WTC11 (cell line): ENCODE data around the gene NXPH3.

ENCODE experiments used
- CREM ChIP-seq: sonication (generic); formaldehyde crosslinking; IDR thresholded peaks from 2 replicates; pipeline ENCODE4 v1.8.1; 2022; ENCODE audit warnings: mild to moderate bottlenecking, missing genetic modification reagents, moderate library complexity
- ETV6 ChIP-seq: sonication (generic); formaldehyde crosslinking; IDR thresholded peaks from 2 replicates; pipeline ENCODE4 v1.8.1; 2022; ENCODE audit warnings: mild to moderate bottlenecking, missing genetic modification reagents
- TP53 ChIP-seq: sonication (generic); formaldehyde crosslinking; IDR thresholded peaks from 2 replicates; pipeline ENCODE4 v1.8.1; 2023; ENCODE audit warnings: mild to moderate bottlenecking, missing genetic modification reagents
- TF ChIP-seq, protein P1 (sequence below): fragments of 200-600 bp; IDR thresholded peaks from 2 replicates; pipeline ENCODE4 v1.8.0; 2022; ENCODE audit warnings: antibody characterized with exemption
- TF ChIP-seq, protein P2 (sequence below): sonication (generic); formaldehyde crosslinking; IDR thresholded peaks from 2 replicates; pipeline ENCODE4 v1.8.1; 2023; ENCODE audit warnings: mild to moderate bottlenecking, missing genetic modification reagents, moderate library complexity
- TF ChIP-seq, protein P3 (sequence below): sonication (generic); formaldehyde crosslinking; IDR thresholded peaks from 2 replicates; pipeline ENCODE4 v1.8.0; 2022; ENCODE audit warnings: mild to moderate bottlenecking, missing genetic modification reagents

DNA sequence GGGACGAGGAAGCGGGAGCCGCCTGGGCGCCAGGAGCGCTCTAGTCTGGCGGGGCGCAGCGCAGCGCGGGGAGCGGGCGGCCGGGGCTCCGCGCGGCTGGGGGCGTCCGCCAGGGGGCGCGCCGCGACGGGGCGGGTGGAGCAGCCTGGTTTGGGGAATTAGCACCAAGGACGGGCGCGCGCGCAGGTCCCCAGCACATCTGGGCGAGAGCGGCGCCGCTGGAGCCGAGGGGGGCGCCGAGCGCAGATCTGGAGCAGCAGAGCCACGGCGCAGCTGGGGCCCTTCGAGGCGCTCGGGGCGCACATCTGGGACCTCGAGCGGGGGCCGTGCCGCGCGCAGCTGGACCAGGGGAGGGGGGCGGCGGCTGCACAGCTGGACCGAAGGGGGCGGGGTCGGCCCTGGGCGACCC, at the start of gene NXPH3:
- TF ChIP-seq CREM (0 out of 2 replicates have a peak, but pooled peaks have one; percentile 13), TP53 (CRISPR knock-in tag) (no peak), ETV6 (CRISPR knock-in tag) (no peak)
- TF ChIP-seq, protein P1, sequence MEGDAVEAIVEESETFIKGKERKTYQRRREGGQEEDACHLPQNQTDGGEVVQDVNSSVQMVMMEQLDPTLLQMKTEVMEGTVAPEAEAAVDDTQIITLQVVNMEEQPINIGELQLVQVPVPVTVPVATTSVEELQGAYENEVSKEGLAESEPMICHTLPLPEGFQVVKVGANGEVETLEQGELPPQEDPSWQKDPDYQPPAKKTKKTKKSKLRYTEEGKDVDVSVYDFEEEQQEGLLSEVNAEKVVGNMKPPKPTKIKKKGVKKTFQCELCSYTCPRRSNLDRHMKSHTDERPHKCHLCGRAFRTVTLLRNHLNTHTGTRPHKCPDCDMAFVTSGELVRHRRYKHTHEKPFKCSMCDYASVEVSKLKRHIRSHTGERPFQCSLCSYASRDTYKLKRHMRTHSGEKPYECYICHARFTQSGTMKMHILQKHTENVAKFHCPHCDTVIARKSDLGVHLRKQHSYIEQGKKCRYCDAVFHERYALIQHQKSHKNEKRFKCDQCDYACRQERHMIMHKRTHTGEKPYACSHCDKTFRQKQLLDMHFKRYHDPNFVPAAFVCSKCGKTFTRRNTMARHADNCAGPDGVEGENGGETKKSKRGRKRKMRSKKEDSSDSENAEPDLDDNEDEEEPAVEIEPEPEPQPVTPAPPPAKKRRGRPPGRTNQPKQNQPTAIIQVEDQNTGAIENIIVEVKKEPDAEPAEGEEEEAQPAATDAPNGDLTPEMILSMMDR = peak; percentile 72
- TF ChIP-seq, protein P2, sequence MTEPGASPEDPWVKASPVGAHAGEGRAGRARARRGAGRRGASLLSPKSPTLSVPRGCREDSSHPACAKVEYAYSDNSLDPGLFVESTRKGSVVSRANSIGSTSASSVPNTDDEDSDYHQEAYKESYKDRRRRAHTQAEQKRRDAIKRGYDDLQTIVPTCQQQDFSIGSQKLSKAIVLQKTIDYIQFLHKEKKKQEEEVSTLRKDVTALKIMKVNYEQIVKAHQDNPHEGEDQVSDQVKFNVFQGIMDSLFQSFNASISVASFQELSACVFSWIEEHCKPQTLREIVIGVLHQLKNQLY (CRISPR knock-in tag) = no peak
- TF ChIP-seq, protein P3, sequence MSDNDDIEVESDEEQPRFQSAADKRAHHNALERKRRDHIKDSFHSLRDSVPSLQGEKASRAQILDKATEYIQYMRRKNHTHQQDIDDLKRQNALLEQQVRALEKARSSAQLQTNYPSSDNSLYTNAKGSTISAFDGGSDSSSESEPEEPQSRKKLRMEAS (CRISPR knock-in tag) = peak; percentile 46; the same call in 1 of the 2 replicates
